Osteoblast (primary cell): ENCODE data around the gene MEF2A. TPM values are rescaled to one million over a fixed set of nuclear protein-coding genes. Genes with fewer than 3 reads are reported as not detected.
"Not testable (repeated sequence)": the region's sequence is repeated elsewhere in the genome, so short reads cannot be mapped to it uniquely, and the experiment has no call there.

Source experiments
- DNase-seq: peaks from one replicate; pipeline ENCODE4 v3.0.0; 2011; ENCODE audit warnings: low spot score, mixed read lengths; ENCODE audit not compliant: insufficient read length; ENCODE audit errors: missing footprints
- H2AFZ ChIP-seq: 2 replicates; pipeline ENCODE4 v1.6.0; 2011; ENCODE audit warnings: mild to moderate bottlenecking, low read length
- H3K27ac ChIP-seq: 2 replicates; pipeline ENCODE4 v1.5.1; 2011; ENCODE audit warnings: mild to moderate bottlenecking, low read depth, low read length, moderate library complexity
- H3K27me3 ChIP-seq: 2 replicates; pipeline ENCODE4 v1.6.0; 2012; ENCODE audit warnings: mild to moderate bottlenecking, control low read depth, inconsistent platforms, low read length, moderate library complexity; ENCODE audit not compliant: insufficient read depth
- H3K36me3 ChIP-seq: 2 replicates; pipeline ENCODE4 v1.5.1; 2011; ENCODE audit warnings: mild to moderate bottlenecking, low read length, control low read depth, moderate library complexity; ENCODE audit not compliant: insufficient read depth
- H3K4me1 ChIP-seq: 2 replicates; pipeline ENCODE4 v1.5.1; 2011; ENCODE audit warnings: mild to moderate bottlenecking, low read length, control low read depth, moderate library complexity; ENCODE audit not compliant: insufficient read depth
- H3K4me2 ChIP-seq: 2 replicates; pipeline ENCODE4 v1.6.0; 2011; ENCODE audit warnings: mild to moderate bottlenecking, low read length; ENCODE audit not compliant: insufficient read depth
- H3K4me3 ChIP-seq: fragments of 200-600 bp; sonication (generic); 3 replicates; pipeline ENCODE4 v1.5.1; 2012; ENCODE audit warnings: mild to moderate bottlenecking, low read length, inconsistent platforms; ENCODE audit not compliant: insufficient read depth
- H3K79me2 ChIP-seq: 2 replicates; pipeline ENCODE4 v1.6.0; 2012; ENCODE audit warnings: mild to moderate bottlenecking, low read length, control low read depth, inconsistent platforms; ENCODE audit not compliant: insufficient read depth
- H3K9me3 ChIP-seq: 2 replicates; pipeline ENCODE4 v1.5.1; 2011; ENCODE audit warnings: low read depth, low read length, control low read depth
- H4K20me1 ChIP-seq: 2 replicates; pipeline ENCODE4 v1.6.0; 2012; ENCODE audit warnings: mild to moderate bottlenecking, low read length, control low read depth; ENCODE audit not compliant: insufficient read depth
- CTCF ChIP-seq: IDR thresholded peaks from 2 replicates; pipeline ENCODE4 v1.5.1; 2011; ENCODE audit warnings: mild to moderate bottlenecking, low read depth, low read length, moderate library complexity; ENCODE audit errors: extremely low read depth
- total RNA-seq: library from RNA; depleted of rRNA; stranded (reverse); fragments of >200 nt; gene quantifications from 2 replicates; pipeline ENCODE4 v1.2.3, GENCODE V29; 2012

Gene MEF2A
- total RNA-seq, 1 donor, result 55.4 TPM

DNA sequence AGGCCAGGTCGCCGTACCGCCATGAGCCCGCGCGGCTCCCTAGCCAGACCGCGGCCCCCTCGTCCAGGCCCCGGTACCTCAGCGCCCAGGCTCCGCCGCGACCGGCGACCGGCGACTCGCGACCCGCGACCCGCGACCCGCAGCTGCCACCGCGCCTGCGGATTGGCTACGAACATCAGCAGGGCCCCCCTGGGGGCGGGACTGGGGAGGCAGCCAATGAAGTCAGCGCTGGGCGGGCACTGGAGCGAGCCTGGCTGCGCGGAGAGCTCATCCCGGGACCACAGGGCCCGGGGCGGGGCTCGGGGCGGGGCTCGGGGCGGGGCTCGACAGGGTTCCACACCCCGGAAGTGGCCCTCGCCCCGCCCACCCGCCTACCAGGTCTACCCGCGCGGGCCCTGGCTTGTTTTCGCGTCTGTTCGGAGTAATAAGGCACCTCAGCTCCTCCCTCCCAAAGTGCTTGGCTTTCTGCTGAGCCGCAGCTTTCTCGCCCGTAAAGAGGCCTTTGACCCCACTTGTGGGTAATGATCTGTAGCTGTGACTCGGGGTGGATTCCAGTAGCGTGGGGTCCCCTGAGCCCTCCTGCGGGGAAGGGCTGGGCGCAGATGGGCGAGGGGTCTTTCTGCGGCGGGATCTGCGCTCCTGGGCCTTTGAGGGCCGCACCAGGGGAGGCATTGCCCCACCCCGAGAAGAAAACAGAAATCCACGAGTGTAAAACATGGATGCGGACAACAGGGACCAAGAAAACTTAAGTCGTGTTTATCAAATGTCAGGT lies 167.7 kb downstream of the MEF2A start, which contains the start of gene LYSMD4:
Gene LYSMD4 (minus strand): TSS at position 170 of the 772 bp plus-strand sequence. CDS start 1,438 bp downstream, outside the sequence.
- Histone ChIP-seq H3K4me2 (peak within 1 kb of the TSS; percentile 95), H4K20me1 (no peaks in the 10 kb centered on the region), H3K27ac (peak within 1 kb of the TSS; percentile 59), H3K4me3 (peak within 1 kb of the TSS; percentile 84), H3K9me3 (no peaks in the 10 kb centered on the region), H3K79me2 (peaks cover 4% of the 10 kb centered on the region), H3K36me3 (peaks cover 10% of the 10 kb centered on the region), H2AFZ (peak within 1 kb of the TSS; percentile 98), H3K27me3 (no peaks in the 10 kb centered on the region), H3K4me1 (peaks cover 7% of the 10 kb centered on the region)
- no peak for TF ChIP-seq CTCF
- DNase-seq, result peak; percentile 100

DNA sequence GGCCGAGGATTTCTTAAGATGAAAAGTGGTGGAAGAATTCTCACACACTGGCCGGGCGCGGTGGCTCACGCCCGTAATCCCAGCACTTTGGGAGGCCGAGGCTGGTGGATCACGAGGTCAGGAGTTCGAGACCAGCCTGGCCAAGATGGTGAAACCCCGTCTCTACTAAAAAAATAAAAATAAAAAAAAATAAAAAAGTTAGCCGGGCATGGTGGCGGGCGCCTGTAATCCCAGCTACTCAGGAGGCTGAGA lies 168.2 kb downstream of the MEF2A start:
- Histone ChIP-seq H3K4me3 (peak overlapping the region; percentile 84), H2AFZ (peak overlapping the region; percentile 98), H3K4me2 (peak overlapping the region; percentile 86)
- not testable (repeated sequence) for H3K27me3 ChIP-seq, H4K20me1 ChIP-seq, H3K4me1 ChIP-seq, DNase-seq, H3K27ac ChIP-seq, H3K36me3 ChIP-seq, H3K9me3 ChIP-seq, H3K79me2 ChIP-seq

- H4K20me1 ChIP-seq, result no peaks in the 10 kb centered on the region
- DNase-seq, result no peak
These were observed 168.8 kb downstream of the MEF2A start for GRCh38 chr15:99734575-99734974.

GRCh38 chr15:99735868-99736267 lies 170.1 kb downstream of the MEF2A start:
- no peaks in the 10 kb centered on the region for H4K20me1 ChIP-seq
- H3K27me3 ChIP-seq, result no peaks in the 10 kb centered on the region
- no peak for TF ChIP-seq CTCF
- no peak for DNase-seq
- no peak overlapping the region for H2AFZ ChIP-seq
- H3K27ac ChIP-seq, result no peak overlapping the region
- H3K79me2 ChIP-seq, result peaks cover 4% of the 10 kb centered on the region
- no peaks in the 10 kb centered on the region for H3K9me3 ChIP-seq
- no peaks in the 10 kb centered on the region for H3K36me3 ChIP-seq
- peaks cover 7% of the 10 kb centered on the region for H3K4me1 ChIP-seq
- H3K4me3 ChIP-seq, result no peak overlapping the region
- H3K4me2 ChIP-seq, result no peak overlapping the region

More at GRCh38 chr15:99734575-99734974, 168.8 kb downstream of the MEF2A start:
- no peaks in the 10 kb centered on the region for H3K9me3 ChIP-seq
- peaks cover 7% of the 10 kb centered on the region for H3K4me1 ChIP-seq
- H2AFZ ChIP-seq, result no peak overlapping the region
- peaks cover 4% of the 10 kb centered on the region for H3K79me2 ChIP-seq
- no peak overlapping the region for H3K27ac ChIP-seq
- no peak overlapping the region for H3K4me3 ChIP-seq
- no peak for TF ChIP-seq CTCF
- H3K4me2 ChIP-seq, result no peak overlapping the region
- no peaks in the 10 kb centered on the region for H3K27me3 ChIP-seq
- no peaks in the 10 kb centered on the region for H3K36me3 ChIP-seq
